Duodenal mucosa (tissue), 2 donors: ENCODE data around the gene SLC25A21.
"Not testable (repeated sequence)": the region's sequence is repeated elsewhere in the genome, so short reads cannot be mapped to it uniquely, and the experiment has no call there.

Experiments
- H3K27ac ChIP-seq: one replicate; pipeline ENCODE4 v1.7.0; 2013; ENCODE audit warnings: low read depth, low read length
- H3K27me3 ChIP-seq, 2 donors: one replicate each; pipeline ENCODE4 v1.7.0; 2013; ENCODE audit warnings: low read length in 2 of 2, control low read depth in 1 of 2; ENCODE audit not compliant: insufficient read depth in 2 of 2, control insufficient read depth in 1 of 2
- H3K36me3 ChIP-seq, 2 donors: one replicate each; pipeline ENCODE4 v1.7.0; 2013; ENCODE audit warnings: low read length in 2 of 2, control low read depth in 1 of 2; ENCODE audit not compliant: insufficient read depth in 2 of 2, control insufficient read depth in 1 of 2
- H3K4me1 ChIP-seq, 2 donors: one replicate each; pipeline ENCODE4 v1.7.0; 2013; ENCODE audit warnings: low read length in 2 of 2, control low read depth in 1 of 2; ENCODE audit not compliant: insufficient read depth in 2 of 2, control insufficient read depth in 1 of 2
- H3K4me3 ChIP-seq, 2 donors: one replicate each; pipeline ENCODE4 v1.7.0; 2013; ENCODE audit warnings: low read length in 2 of 2, low read depth in 1 of 2
- H3K9ac ChIP-seq, 2 donors: one replicate each; pipeline ENCODE4 v1.7.0; 2013; ENCODE audit warnings: low read length in 2 of 2, low read depth in 1 of 2
- H3K9me3 ChIP-seq, 2 donors: one replicate each; pipeline ENCODE4 v1.7.0; 2013; ENCODE audit warnings: low read length in 2 of 2, control low read depth in 1 of 2; ENCODE audit not compliant: control insufficient read depth in 1 of 2

The SLC25A21 gene

GRCh38 chr14:36718216-36718615 lies 454.2 kb downstream of the SLC25A21 start:
- Histone ChIP-seq H3K27me3 (no peaks in the 10 kb centered on the region), H3K4me1 (no peaks in the 10 kb centered on the region), H3K4me3 (no peak overlapping the region), H3K27ac (no peak overlapping the region), H3K9ac (no peak overlapping the region), H3K9me3 (no peaks in the 10 kb centered on the region), H3K36me3 (no peaks in the 10 kb centered on the region)

- H3K4me3 ChIP-seq, result no peak overlapping the region
- H3K27me3 ChIP-seq, result no peaks in the 10 kb centered on the region
- no peaks in the 10 kb centered on the region for H3K9me3 ChIP-seq
- no peaks in the 10 kb centered on the region for H3K36me3 ChIP-seq
- no peak overlapping the region for H3K9ac ChIP-seq
- no peak overlapping the region for H3K27ac ChIP-seq
- H3K4me1 ChIP-seq, result no peaks in the 10 kb centered on the region
Measured at GRCh38 chr14:36717363-36717762, 455.0 kb downstream of the SLC25A21 start.

GRCh38 chr14:36716614-36717184 lies 455.7 kb downstream of the SLC25A21 start:
- H3K4me3 ChIP-seq, result no peak overlapping the region
- no peaks in the 10 kb centered on the region for H3K9me3 ChIP-seq

GRCh38 chr14:36713960-36714703 lies 458.3 kb downstream of the SLC25A21 start:
- Histone ChIP-seq H3K9me3 (no peaks in the 10 kb centered on the region), H3K9ac (no peak overlapping the region), H3K4me3 (no peak overlapping the region), H3K36me3 (no peaks in the 10 kb centered on the region), H3K4me1 (no peaks in the 10 kb centered on the region), H3K27me3 (no peaks in the 10 kb centered on the region), H3K27ac (no peak overlapping the region)

More at GRCh38 chr14:36716614-36717184, 455.7 kb downstream of the SLC25A21 start:
- H3K4me1 ChIP-seq, result no peaks in the 10 kb centered on the region
- no peak overlapping the region for H3K27ac ChIP-seq
- no peaks in the 10 kb centered on the region for H3K36me3 ChIP-seq
- H3K27me3 ChIP-seq, result no peaks in the 10 kb centered on the region
- no peak overlapping the region for H3K9ac ChIP-seq

GRCh38 chr14:36707570-36707969 lies 464.8 kb downstream of the SLC25A21 start:
- Histone ChIP-seq H3K27me3 (no peaks in the 10 kb centered on the region), H3K27ac (no peak overlapping the region), H3K36me3 (no peaks in the 10 kb centered on the region), H3K4me3 (no peak overlapping the region), H3K4me1 (no peaks in the 10 kb centered on the region), H3K9me3 (no peaks in the 10 kb centered on the region), H3K9ac (no peak overlapping the region)

- no peak overlapping the region for H3K9ac ChIP-seq
- no peaks in the 10 kb centered on the region for H3K27me3 ChIP-seq
- H3K4me3 ChIP-seq, result no peak overlapping the region
- no peaks in the 10 kb centered on the region for H3K9me3 ChIP-seq
- H3K27ac ChIP-seq, result no peak overlapping the region
- no peaks in the 10 kb centered on the region for H3K4me1 ChIP-seq
- no peaks in the 10 kb centered on the region for H3K36me3 ChIP-seq
Measured at GRCh38 chr14:36702474-36702873, 469.9 kb downstream of the SLC25A21 start.

- H3K4me1 ChIP-seq, result no peaks in the 10 kb centered on the region
- no peaks in the 10 kb centered on the region for H3K27me3 ChIP-seq
- H3K4me3 ChIP-seq, result no peak overlapping the region
- no peaks in the 10 kb centered on the region for H3K36me3 ChIP-seq
- no peak overlapping the region for H3K27ac ChIP-seq
- H3K9ac ChIP-seq, result no peak overlapping the region
- no peaks in the 10 kb centered on the region for H3K9me3 ChIP-seq
Measured at GRCh38 chr14:36701132-36701531, 471.3 kb downstream of the SLC25A21 start.

GRCh38 chr14:36700651-36701050 lies 471.8 kb downstream of the SLC25A21 start:
- Histone ChIP-seq H3K4me1 (no peaks in the 10 kb centered on the region), H3K9me3 (no peaks in the 10 kb centered on the region), H3K27ac (no peak overlapping the region), H3K27me3 (no peaks in the 10 kb centered on the region), H3K36me3 (no peaks in the 10 kb centered on the region), H3K9ac (no peak overlapping the region), H3K4me3 (no peak overlapping the region)

- not testable (repeated sequence) for H3K27ac ChIP-seq, H3K27me3 ChIP-seq
Measured at GRCh38 chr14:36699420-36699819, 473.0 kb downstream of the SLC25A21 start.

GRCh38 chr14:36690311-36691040 lies 481.9 kb downstream of the SLC25A21 start:
- Histone ChIP-seq H3K4me3 (no peak overlapping the region), H3K4me1 (no peaks in the 10 kb centered on the region), H3K27ac (no peak overlapping the region), H3K9ac (no peak overlapping the region), H3K27me3 (no peaks in the 10 kb centered on the region), H3K9me3 (no peaks in the 10 kb centered on the region), H3K36me3 (no peaks in the 10 kb centered on the region)

More at GRCh38 chr14:36699420-36699819, 473.0 kb downstream of the SLC25A21 start:
- H3K4me3 ChIP-seq, H3K4me1 ChIP-seq, H3K9ac ChIP-seq, H3K9me3 ChIP-seq, H3K36me3 ChIP-seq: not testable (repeated sequence)
